Activated T-cell treated with anti-CD3 and anti-CD28 coated beads, Interleukin-2, amount 50 U/mL, for 72 hours (primary cell): Measurements from ENCODE around the gene MCC. TPM values are rescaled to one million over a fixed set of nuclear protein-coding genes. Genes with fewer than 3 reads are reported as not detected.

Experiments used
- ATAC-seq, 2 donors: fragments of 150-1000 bp; cut with Tn5 transposase; replicated peaks in 1 of 2; 2 replicates each; pipeline ENCODE4 v1.10.0; 2021; ENCODE audit warnings: moderate library complexity in 2 of 2, mild to moderate bottlenecking in 1 of 2
- DNase-seq, 2 donors: peaks; one replicate each; pipeline ENCODE4 v3.0.0; 2021 to 2022; ENCODE audit warnings: mixed read lengths in 1 of 2
- H3K27ac Mint-ChIP-seq: one replicate; pipeline ENCODE4 v1.8.0; 2022; ENCODE audit warnings: mild to moderate bottlenecking, moderate library complexity, mixed read lengths
- H3K27me3 Mint-ChIP-seq: one replicate; pipeline ENCODE4 v1.8.0; 2022; ENCODE audit warnings: low read depth, mixed read lengths
- H3K36me3 Mint-ChIP-seq, 2 donors: one replicate each; pipeline ENCODE4 v1.8.0; 2022; ENCODE audit warnings: mixed read lengths in 2 of 2, mild to moderate bottlenecking in 1 of 2; ENCODE audit not compliant: insufficient read depth in 2 of 2
- H3K4me1 Mint-ChIP-seq: one replicate; pipeline ENCODE4 v1.8.0; 2022; ENCODE audit warnings: low read depth, mixed read lengths
- H3K4me3 Mint-ChIP-seq, 2 donors: one replicate each; pipeline ENCODE4 v1.8.0; 2022; ENCODE audit warnings: mild to moderate bottlenecking in 2 of 2, mixed read lengths in 2 of 2, moderate library complexity in 2 of 2
- H3K9me3 Mint-ChIP-seq, 2 donors: one replicate each; pipeline ENCODE4 v1.8.0; 2022; ENCODE audit warnings: mixed read lengths in 2 of 2
- total RNA-seq, 2 donors: library from RNA; stranded (reverse); gene quantifications; one replicate each; pipeline ENCODE4 v1.2.3, GENCODE V29; 2022

The MCC gene
- total RNA-seq, 2 donors from 2014 or later: 3.3 to 4.2 TPM

DNA sequence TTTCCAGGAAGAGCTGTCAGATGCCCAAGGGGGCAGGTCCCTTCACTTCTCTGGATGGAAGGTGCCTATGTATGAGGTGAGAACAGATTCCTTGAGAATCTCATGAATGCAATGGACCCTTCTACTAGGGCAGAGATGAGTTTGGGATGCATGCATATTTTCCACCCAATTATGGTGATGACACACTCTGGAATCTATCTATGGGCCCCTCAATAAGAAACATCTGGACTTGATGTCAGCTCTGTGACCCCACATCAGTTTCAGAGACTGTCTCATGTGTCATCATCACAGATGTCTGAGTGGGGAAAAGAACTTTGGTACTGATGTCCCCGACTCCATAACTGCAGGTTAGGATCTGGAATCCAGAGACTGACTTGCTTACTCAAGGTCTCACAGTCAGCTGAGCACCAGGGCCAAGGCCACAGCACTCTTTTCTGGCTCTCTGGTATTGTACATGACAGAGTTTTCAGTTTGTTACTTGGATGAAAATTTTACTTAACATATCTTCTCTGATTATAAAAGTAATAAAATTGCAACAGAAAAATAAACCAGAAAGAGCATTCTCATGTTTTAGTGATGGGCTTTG, 334.6 kb downstream of the MCC start:
- DNase-seq (no peak), ATAC-seq (no peak)
- no peaks in the 10 kb centered on the region for H3K27me3 Mint-ChIP-seq
- H3K36me3 Mint-ChIP-seq: no peaks in the 10 kb centered on the region
- peaks cover 0 to 3% of the 10 kb centered on the region in 2 donors for H3K9me3 Mint-ChIP-seq
- H3K4me1 Mint-ChIP-seq: no peaks in the 10 kb centered on the region
- H3K27ac Mint-ChIP-seq: no peak overlapping the region
- H3K4me3 Mint-ChIP-seq: no peak overlapping the region

DNA sequence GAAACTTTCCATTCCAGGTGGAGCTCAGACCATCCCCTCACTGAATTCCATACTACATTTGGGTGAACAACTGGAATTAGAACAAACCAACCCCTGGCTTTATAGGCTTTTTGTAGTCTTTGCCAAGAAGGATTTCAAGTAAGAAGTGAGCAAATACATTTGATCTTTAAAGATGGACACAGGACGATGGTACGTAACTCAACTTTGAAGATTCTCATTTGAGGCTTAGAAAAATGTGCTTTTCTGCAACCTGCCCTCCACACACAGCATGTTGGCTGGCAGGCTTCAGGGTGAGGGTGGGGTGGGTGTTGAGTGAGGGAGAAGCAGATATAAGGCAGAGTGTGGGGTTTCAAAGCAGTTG, 335.9 kb downstream of the MCC start:
- no peaks in the 10 kb centered on the region for H3K4me1 Mint-ChIP-seq
- no peaks in the 10 kb centered on the region for H3K36me3 Mint-ChIP-seq
- peaks cover 0 to 3% of the 10 kb centered on the region in 2 donors for H3K9me3 Mint-ChIP-seq
- no peaks in the 10 kb centered on the region for H3K27me3 Mint-ChIP-seq
- DNase-seq: no peak
- no peak overlapping the region for H3K4me3 Mint-ChIP-seq
- ATAC-seq: no peak
- no peak overlapping the region for H3K27ac Mint-ChIP-seq

DNA sequence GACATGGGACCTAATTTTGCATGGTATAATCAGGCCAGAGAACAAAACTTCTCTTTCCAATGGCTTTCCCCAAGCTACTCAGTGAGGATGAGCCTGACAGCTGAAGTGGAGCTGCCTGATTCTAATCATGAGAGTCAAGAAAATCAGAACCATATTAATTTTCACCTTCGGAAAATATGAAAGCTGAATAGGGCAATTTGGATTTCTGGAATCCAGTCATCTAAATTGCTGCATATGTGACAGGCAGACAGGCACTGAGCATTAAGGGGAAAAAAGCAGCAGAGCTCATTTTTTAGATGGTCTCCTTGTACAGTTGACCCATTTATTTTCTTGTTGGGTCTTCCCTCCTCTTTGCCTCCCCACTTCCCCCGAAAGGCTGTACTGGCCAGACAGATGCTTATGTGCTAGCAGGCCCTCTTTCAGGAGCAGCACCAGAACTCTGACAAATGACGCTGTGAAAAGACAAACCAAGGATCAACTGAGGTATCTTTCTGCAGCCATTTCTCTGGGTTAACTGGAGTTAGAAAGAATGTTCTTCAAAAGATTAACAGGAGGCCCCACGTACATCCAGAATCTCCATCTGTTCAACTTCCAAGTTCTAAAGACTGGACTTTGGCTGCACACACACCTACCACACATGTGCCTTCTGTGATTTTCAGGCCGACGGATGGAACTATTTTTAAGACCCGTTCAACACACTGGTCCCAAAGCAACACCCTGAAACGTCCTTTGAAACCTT, 336.4 kb downstream of the MCC start:
- Mint-ChIP-seq H3K36me3 (no peaks in the 10 kb centered on the region), H3K27ac (no peak overlapping the region), H3K9me3 (peaks cover 0 to 3% of the 10 kb centered on the region in 2 donors), H3K4me1 (no peaks in the 10 kb centered on the region), H3K27me3 (no peaks in the 10 kb centered on the region), H3K4me3 (no peak overlapping the region)
- ATAC-seq (no peak), DNase-seq (no peak)

DNA sequence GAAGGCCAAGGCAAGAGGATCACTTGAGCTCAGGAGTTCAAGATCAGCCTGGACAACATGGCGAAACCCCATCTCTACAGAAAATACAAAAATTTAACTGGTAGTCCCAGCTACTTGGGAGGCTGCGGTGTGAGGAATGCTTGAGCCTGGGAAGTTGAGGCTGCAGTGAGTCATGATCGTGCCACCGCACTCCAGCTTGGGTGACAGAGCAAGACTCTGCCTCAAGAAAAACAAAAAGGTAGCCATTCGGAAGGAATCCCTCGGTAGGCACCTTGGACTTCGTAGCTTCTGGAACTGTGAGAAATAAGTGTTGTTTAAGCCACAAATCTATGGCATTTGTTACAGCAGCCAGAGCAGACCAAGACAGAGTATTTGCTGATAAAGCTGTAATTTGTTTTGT, 337.4 kb downstream of the MCC start:
- Mint-ChIP-seq H3K9me3 (peaks cover 0 to 3% of the 10 kb centered on the region in 2 donors), H3K27me3 (no peaks in the 10 kb centered on the region), H3K27ac (no peak overlapping the region), H3K4me1 (no peaks in the 10 kb centered on the region), H3K36me3 (no peaks in the 10 kb centered on the region), H3K4me3 (no peak overlapping the region)
- DNase-seq (no peak), ATAC-seq (no peak)

DNA sequence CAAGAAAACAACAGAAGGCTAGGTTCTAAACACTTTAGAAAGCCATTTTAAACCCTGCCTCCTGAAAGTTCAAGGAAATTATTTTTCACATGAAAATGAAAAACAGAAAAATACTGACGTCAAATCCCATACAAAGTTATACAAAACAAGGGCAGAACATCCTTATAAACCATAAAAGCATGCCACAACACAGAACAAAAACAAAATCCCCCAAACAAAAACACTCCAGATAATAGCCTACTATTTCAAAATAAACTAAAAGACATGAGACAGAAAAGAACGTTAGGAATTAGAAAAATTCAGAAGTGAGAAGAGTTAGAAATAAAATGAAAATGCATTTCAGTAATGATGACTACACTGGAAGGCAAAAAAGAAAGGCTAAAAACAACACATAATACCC, 338.0 kb downstream of the MCC start:
- no peak for DNase-seq
- no peaks in the 10 kb centered on the region for H3K27me3 Mint-ChIP-seq
- H3K4me3 Mint-ChIP-seq: no peak overlapping the region
- no peaks in the 10 kb centered on the region for H3K36me3 Mint-ChIP-seq
- no peak overlapping the region for H3K27ac Mint-ChIP-seq
- no peaks in the 10 kb centered on the region for H3K4me1 Mint-ChIP-seq
- H3K9me3 Mint-ChIP-seq: peaks cover 0 to 3% of the 10 kb centered on the region in 2 donors
- ATAC-seq: no peak

DNA sequence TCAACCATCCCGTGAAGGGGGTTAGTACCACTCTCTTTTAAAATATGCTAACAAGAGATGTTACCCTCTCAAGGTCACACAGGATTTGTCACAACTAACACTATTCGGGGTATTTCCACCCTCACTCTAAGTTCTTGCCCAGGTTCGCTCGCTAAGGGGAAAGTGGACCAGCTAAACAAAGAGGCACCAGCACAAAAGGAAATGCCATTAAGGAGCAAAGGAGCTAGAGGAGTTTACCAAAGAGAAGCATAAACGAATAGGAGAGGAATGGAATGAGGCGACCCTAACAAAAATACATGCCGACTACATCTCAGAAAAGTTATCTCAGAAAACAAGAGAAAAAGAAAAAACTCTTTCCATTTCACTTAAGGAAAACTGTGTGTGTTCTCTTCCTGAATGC, 340.7 kb downstream of the MCC start:
- no peak for DNase-seq
- Mint-ChIP-seq H3K36me3 (no peaks in the 10 kb centered on the region), H3K4me3 (no peak overlapping the region), H3K9me3 (no peaks in the 10 kb centered on the region), H3K27ac (no peak overlapping the region), H3K4me1 (no peaks in the 10 kb centered on the region), H3K27me3 (no peaks in the 10 kb centered on the region)
- no peak for ATAC-seq

DNA sequence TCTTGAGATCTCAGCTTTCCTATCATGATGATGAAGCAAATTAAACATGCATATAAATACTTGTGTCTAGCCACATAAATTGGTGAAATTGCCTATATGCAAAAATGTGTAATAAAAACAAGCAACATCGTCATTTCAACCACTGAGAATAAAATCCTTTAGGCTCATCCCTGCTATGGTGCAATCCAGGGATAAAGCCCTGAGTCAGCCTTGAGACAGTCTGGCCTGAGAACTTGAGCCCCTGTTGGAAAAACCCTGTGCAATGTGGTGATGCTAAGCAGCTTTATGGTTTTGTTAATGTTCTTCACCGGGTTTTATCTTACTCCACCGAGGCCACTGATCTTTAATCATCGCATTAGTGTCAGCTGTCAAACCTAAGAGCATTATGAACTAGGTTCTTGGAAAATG, 341.1 kb downstream of the MCC start:
- no peak overlapping the region for H3K4me3 Mint-ChIP-seq
- DNase-seq: no peak

DNA sequence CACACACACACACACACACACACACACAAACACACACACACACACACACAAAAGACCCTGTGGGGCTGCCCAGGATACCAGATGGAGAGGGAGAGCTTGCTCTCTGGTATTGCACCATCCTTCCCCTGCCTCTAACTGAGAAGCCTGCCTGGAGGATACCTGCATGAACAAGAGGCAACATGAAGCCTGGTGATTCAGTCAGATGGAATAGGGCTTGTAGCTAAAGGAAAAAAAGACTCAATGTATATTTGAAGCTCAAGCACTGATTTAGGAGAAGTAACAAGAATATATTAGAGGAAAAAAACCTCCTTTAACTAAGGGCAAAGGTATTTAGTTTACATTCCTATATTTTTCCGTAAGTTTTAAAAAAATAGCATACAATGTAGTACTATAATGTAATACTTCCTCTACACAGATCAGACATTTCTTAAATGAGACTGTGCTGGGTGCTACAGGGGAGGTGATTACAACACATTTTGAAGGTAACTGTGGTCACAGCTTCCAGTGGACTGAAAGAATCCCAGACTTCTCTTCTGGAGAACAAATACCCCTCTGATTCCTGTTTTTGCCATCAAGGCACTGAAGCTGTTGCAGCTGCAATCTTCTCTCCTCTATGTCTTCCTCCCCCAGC, 342.4 kb downstream of the MCC start:
- ATAC-seq (no peak), DNase-seq (no peak)
- no peaks in the 10 kb centered on the region for H3K27me3 Mint-ChIP-seq
- H3K4me3 Mint-ChIP-seq: no peak overlapping the region
- no peaks in the 10 kb centered on the region for H3K4me1 Mint-ChIP-seq
- no peak overlapping the region for H3K27ac Mint-ChIP-seq
- no peaks in the 10 kb centered on the region for H3K36me3 Mint-ChIP-seq
- no peaks in the 10 kb centered on the region for H3K9me3 Mint-ChIP-seq

More for the DNA sequence above, 341.1 kb downstream of the MCC start:
- no peaks in the 10 kb centered on the region for H3K36me3 Mint-ChIP-seq
- H3K9me3 Mint-ChIP-seq: no peaks in the 10 kb centered on the region
- ATAC-seq: no peak
- no peaks in the 10 kb centered on the region for H3K27me3 Mint-ChIP-seq
- H3K4me1 Mint-ChIP-seq: no peaks in the 10 kb centered on the region
- no peak overlapping the region for H3K27ac Mint-ChIP-seq

DNA sequence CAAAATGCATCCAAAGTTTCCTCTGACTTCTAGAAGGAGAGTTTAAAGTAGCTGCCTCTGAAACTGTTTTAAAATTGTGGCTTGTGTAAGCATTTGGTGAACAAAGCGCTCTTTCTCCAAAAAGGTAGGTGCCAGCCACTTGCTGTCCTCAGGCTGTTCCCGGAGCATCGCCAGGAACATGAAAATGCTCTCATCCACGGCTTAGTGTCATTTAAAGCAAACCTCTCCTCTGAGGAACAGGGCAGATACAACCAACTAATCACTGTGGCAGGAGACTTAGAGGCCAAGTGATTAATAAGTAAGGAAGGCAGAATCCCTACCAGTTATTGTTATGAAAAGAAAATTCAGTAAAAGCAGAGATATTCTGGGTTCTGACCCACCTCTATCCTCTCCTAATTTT, 346.1 kb downstream of the MCC start:
- H3K4me1 Mint-ChIP-seq: no peaks in the 10 kb centered on the region
- DNase-seq (no peak), ATAC-seq (no peak)
- H3K27me3 Mint-ChIP-seq: no peaks in the 10 kb centered on the region
- H3K9me3 Mint-ChIP-seq: no peaks in the 10 kb centered on the region
- no peaks in the 10 kb centered on the region for H3K36me3 Mint-ChIP-seq
- no peak overlapping the region for H3K4me3 Mint-ChIP-seq
- no peak overlapping the region for H3K27ac Mint-ChIP-seq

DNA sequence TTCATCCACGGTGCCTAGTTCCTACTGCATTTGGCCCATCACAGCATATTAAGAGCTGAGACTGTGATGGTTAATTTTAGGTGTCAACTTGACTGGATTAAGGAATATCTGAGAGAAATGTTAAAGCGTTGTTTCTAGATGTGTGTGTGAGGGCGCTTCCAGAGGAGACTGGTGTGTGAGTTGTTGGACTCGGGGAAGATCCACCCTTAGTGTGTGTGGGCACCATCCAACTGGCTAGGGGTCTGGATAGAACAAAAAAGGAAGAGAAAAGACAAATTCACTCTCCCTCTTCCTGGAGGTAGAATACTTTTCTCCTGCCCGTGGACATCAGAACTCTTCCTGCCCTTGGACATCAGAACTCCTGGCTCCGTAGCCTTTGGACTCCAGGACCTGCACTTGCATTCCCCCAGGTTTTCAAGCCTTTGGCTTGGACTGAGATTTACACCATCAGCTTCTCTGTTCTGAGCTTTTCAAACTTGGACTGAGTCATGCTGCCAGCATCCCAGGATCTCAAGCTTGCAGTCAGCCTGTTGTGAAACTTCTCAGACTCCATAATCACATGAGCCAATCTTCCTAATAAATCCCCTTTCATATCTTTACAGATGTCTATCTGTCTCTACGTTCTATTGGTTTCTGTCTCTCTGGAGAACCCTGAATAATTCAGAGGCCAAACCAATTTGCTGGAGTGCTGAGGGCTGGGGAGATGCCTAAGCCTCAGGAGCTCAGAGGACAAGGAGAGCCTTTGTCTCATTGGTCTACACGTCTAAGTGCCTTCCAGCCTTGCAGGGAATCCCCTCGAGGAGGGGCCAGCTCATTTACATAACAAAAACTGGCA, 347.2 kb downstream of the MCC start:
- no peak for DNase-seq
- H3K27me3 Mint-ChIP-seq: no peaks in the 10 kb centered on the region
- no peaks in the 10 kb centered on the region for H3K4me1 Mint-ChIP-seq
- no peaks in the 10 kb centered on the region for H3K9me3 Mint-ChIP-seq
- no peak overlapping the region for H3K4me3 Mint-ChIP-seq
- no peak for ATAC-seq
- no peaks in the 10 kb centered on the region for H3K36me3 Mint-ChIP-seq
- no peak overlapping the region for H3K27ac Mint-ChIP-seq

DNA sequence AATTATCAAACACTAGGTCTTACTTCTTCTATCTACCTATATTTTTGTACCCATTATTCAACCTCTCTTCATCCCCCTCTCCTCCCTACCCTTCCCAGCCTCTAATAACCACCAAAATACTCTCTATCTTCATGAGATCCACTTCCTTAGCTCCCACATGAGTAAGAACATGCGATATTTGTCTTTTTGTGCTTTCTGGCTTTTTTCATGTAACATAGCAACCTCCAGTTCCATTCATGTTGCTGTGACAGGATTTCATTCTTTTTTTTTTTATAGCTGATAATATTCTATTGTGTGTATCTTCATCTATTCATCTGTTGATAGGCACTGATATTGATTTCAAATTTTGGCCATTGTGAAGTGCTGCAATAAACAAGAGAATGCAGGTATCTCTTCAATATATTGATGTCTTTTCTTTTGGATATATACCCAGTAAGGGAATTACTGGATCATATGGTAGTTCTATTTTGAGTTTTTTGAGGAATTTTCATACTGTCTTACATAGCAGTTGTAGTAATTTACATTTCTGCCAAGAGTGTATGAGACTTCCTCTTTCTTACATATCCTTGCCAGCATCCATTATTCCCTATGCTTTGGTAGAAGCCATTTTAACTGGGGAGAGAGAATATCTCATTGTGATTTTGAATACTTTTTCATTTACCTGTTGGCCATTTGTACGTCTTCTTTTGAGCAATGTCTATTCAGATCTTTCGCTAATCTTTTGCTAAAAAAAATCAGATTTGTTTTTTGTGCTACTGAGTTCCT, 354.9 kb downstream of the MCC start:
- H3K36me3 Mint-ChIP-seq: no peaks in the 10 kb centered on the region
- H3K4me1 Mint-ChIP-seq: no peaks in the 10 kb centered on the region
- H3K4me3 Mint-ChIP-seq: no peak overlapping the region
- DNase-seq (no peak), ATAC-seq (no peak)
- H3K9me3 Mint-ChIP-seq: peaks cover 0 to 2% of the 10 kb centered on the region in 2 donors
- no peaks in the 10 kb centered on the region for H3K27me3 Mint-ChIP-seq
- no peak overlapping the region for H3K27ac Mint-ChIP-seq

DNA sequence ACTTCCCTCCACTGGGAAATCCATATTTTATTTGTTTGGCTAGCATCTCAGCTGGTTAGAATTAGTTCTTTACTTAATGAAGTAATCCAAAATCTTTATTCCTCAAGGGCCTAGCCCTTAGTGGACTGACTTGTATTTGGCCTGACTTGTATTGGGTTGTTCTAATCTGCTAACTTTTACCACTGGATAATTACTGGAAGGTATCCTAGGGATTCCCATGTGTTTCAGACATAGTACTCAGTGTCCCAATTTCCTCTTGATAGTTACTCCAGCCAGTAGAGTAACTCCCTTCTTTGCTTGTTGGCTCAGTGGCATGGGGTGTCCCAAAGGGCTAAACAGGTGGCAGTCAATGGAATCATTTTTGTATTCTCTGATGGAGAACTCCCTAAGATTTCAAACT, 355.7 kb downstream of the MCC start:
- H3K36me3 Mint-ChIP-seq: no peaks in the 10 kb centered on the region
- no peaks in the 10 kb centered on the region for H3K27me3 Mint-ChIP-seq
- H3K27ac Mint-ChIP-seq: no peak overlapping the region
- H3K4me3 Mint-ChIP-seq: no peak overlapping the region
- ATAC-seq (no peak), DNase-seq (no peak)
- no peaks in the 10 kb centered on the region for H3K4me1 Mint-ChIP-seq
- peaks cover 0 to 2% of the 10 kb centered on the region in 2 donors for H3K9me3 Mint-ChIP-seq
